WTC11 (cell line): ENCODE results near the gene MPP1.

Source experiments
- CREB1 ChIP-seq: sonication (generic); formaldehyde crosslinking; IDR thresholded peaks from 2 replicates; pipeline ENCODE4 v1.8.0; 2023; ENCODE audit warnings: mild to moderate bottlenecking, missing genetic modification reagents
- GABPB1 ChIP-seq: sonication (generic); formaldehyde crosslinking; IDR thresholded peaks from 2 replicates; pipeline ENCODE4 v1.8.1; 2023; ENCODE audit warnings: mild to moderate bottlenecking, missing genetic modification reagents
- NFYB ChIP-seq: sonication (generic); formaldehyde crosslinking; conservative IDR thresholded peaks from 2 replicates; pipeline ENCODE4 v1.8.0; 2022; ENCODE audit warnings: low read depth, missing genetic modification reagents
- NR2C2 ChIP-seq: sonication (generic); formaldehyde crosslinking; IDR thresholded peaks from 2 replicates; pipeline ENCODE4 v1.8.0; 2022; ENCODE audit warnings: mild to moderate bottlenecking, missing genetic modification reagents
- TEAD4 ChIP-seq: sonication (generic); formaldehyde crosslinking; IDR thresholded peaks from 2 replicates; pipeline ENCODE4 v1.8.0; 2022; ENCODE audit warnings: mild to moderate bottlenecking, missing genetic modification reagents
- ZNF263 ChIP-seq: sonication (generic); formaldehyde crosslinking; IDR thresholded peaks from 2 replicates; pipeline ENCODE4 v1.8.1; 2022; ENCODE audit warnings: low read depth, mild to moderate bottlenecking, moderate library complexity, missing genetic modification reagents
- ZNF671 ChIP-seq: fragments of 250-450 bp; sonication (Bioruptor Pico); IDR thresholded peaks from 2 replicates; pipeline ENCODE4 v1.8.0; 2021; ENCODE audit warnings: mild to moderate bottlenecking
- TF ChIP-seq, protein P1 (sequence below): sonication (generic); formaldehyde crosslinking; IDR thresholded peaks from 2 replicates; pipeline ENCODE4 v1.8.1; 2023; ENCODE audit warnings: mild to moderate bottlenecking, missing genetic modification reagents, borderline replicate concordance
- TF ChIP-seq, protein P2 (sequence below): sonication (generic); formaldehyde crosslinking; IDR thresholded peaks from 2 replicates; pipeline ENCODE4 v1.8.1; 2023; ENCODE audit warnings: mild to moderate bottlenecking, missing genetic modification reagents
- TF ChIP-seq, protein P3 (sequence below): fragments of 200-600 bp; IDR thresholded peaks from 2 replicates; pipeline ENCODE4 v1.8.0; 2022; ENCODE audit warnings: antibody characterized with exemption
- TF ChIP-seq, protein P4 (sequence below): sonication (generic); formaldehyde crosslinking; IDR thresholded peaks from 2 replicates; pipeline ENCODE4 v1.8.1; 2023; ENCODE audit warnings: mild to moderate bottlenecking, missing genetic modification reagents, moderate library complexity
- TF ChIP-seq, protein P5 (sequence below): sonication (generic); formaldehyde crosslinking; IDR thresholded peaks from 2 replicates; pipeline ENCODE4 v1.8.0; 2022; ENCODE audit warnings: mild to moderate bottlenecking, missing genetic modification reagents

DNA sequence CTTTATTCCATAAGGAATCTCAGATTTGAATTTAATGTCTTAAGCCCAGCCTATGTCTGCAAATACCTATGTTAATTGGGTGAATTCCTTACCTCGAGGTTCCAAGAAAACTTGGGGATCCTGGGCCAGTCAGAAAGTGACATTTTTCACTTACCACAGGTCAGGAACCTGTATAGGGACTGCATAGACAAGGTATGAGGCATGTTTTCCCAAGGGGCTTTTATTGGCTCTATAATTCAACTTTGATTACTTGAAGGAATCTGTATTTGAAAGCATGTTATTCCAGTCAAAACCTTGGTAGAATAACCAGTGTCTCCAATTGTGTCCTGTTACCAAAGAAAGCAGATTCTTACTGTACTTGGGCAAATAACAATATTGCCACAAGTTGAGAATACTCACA, 8.5 kb upstream of the MPP1 start:
- TF ChIP-seq, protein P1, sequence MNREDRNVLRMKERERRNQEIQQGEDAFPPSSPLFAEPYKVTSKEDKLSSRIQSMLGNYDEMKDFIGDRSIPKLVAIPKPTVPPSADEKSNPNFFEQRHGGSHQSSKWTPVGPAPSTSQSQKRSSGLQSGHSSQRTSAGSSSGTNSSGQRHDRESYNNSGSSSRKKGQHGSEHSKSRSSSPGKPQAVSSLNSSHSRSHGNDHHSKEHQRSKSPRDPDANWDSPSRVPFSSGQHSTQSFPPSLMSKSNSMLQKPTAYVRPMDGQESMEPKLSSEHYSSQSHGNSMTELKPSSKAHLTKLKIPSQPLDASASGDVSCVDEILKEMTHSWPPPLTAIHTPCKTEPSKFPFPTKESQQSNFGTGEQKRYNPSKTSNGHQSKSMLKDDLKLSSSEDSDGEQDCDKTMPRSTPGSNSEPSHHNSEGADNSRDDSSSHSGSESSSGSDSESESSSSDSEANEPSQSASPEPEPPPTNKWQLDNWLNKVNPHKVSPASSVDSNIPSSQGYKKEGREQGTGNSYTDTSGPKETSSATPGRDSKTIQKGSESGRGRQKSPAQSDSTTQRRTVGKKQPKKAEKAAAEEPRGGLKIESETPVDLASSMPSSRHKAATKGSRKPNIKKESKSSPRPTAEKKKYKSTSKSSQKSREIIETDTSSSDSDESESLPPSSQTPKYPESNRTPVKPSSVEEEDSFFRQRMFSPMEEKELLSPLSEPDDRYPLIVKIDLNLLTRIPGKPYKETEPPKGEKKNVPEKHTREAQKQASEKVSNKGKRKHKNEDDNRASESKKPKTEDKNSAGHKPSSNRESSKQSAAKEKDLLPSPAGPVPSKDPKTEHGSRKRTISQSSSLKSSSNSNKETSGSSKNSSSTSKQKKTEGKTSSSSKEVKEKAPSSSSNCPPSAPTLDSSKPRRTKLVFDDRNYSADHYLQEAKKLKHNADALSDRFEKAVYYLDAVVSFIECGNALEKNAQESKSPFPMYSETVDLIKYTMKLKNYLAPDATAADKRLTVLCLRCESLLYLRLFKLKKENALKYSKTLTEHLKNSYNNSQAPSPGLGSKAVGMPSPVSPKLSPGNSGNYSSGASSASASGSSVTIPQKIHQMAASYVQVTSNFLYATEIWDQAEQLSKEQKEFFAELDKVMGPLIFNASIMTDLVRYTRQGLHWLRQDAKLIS = no peak
- no peak for TF ChIP-seq TEAD4
- TF ChIP-seq, protein P2, sequence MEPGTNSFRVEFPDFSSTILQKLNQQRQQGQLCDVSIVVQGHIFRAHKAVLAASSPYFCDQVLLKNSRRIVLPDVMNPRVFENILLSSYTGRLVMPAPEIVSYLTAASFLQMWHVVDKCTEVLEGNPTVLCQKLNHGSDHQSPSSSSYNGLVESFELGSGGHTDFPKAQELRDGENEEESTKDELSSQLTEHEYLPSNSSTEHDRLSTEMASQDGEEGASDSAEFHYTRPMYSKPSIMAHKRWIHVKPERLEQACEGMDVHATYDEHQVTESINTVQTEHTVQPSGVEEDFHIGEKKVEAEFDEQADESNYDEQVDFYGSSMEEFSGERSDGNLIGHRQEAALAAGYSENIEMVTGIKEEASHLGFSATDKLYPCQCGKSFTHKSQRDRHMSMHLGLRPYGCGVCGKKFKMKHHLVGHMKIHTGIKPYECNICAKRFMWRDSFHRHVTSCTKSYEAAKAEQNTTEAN (CRISPR knock-in tag) = no peak
- TF ChIP-seq NFYB = no peak
- TF ChIP-seq, protein P3, sequence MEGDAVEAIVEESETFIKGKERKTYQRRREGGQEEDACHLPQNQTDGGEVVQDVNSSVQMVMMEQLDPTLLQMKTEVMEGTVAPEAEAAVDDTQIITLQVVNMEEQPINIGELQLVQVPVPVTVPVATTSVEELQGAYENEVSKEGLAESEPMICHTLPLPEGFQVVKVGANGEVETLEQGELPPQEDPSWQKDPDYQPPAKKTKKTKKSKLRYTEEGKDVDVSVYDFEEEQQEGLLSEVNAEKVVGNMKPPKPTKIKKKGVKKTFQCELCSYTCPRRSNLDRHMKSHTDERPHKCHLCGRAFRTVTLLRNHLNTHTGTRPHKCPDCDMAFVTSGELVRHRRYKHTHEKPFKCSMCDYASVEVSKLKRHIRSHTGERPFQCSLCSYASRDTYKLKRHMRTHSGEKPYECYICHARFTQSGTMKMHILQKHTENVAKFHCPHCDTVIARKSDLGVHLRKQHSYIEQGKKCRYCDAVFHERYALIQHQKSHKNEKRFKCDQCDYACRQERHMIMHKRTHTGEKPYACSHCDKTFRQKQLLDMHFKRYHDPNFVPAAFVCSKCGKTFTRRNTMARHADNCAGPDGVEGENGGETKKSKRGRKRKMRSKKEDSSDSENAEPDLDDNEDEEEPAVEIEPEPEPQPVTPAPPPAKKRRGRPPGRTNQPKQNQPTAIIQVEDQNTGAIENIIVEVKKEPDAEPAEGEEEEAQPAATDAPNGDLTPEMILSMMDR = no peak
- no peak for TF ChIP-seq CREB1 (CRISPR knock-in tag)
- TF ChIP-seq, protein P4, sequence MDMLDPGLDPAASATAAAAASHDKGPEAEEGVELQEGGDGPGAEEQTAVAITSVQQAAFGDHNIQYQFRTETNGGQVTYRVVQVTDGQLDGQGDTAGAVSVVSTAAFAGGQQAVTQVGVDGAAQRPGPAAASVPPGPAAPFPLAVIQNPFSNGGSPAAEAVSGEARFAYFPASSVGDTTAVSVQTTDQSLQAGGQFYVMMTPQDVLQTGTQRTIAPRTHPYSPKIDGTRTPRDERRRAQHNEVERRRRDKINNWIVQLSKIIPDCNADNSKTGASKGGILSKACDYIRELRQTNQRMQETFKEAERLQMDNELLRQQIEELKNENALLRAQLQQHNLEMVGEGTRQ (CRISPR knock-in tag) = no peak
- TF ChIP-seq, protein P5, sequence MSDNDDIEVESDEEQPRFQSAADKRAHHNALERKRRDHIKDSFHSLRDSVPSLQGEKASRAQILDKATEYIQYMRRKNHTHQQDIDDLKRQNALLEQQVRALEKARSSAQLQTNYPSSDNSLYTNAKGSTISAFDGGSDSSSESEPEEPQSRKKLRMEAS (CRISPR knock-in tag) = no peak
- TF ChIP-seq ZNF671 (CRISPR knock-in tag) = no peak
- no peak for TF ChIP-seq ZNF263
- no peak for TF ChIP-seq NR2C2 (CRISPR knock-in tag)
- no peak for TF ChIP-seq GABPB1 (CRISPR knock-in tag)
